Measurements from ENCODE around the gene C5orf63. TPM values are rescaled to one million over a fixed set of nuclear protein-coding genes. Genes with fewer than 3 reads are reported as not detected.

The C5orf63 gene
- total and polyA plus RNA-seq, 2 of the 13 experiments (the other 11 are each of a cell fraction or from before 2014, with no cell fraction given) = 7.9 to 8.8 TPM

GRCh38 chr5:127060470-127060985, 12.8 kb downstream of the C5orf63 start (continued):
- TF ChIP-seq KIAA2018 (CRISPR knock-in tag; IDR thresholded peaks at IDR 0.05; ENCODE audit: borderline replicate concordance) (no peak), TCF7 (IDR thresholded peaks at IDR 0.05; ENCODE audit: low read depth) (no peak), ZNF468 (CRISPR knock-in tag; IDR thresholded peaks at IDR 0.05) (no peak)

- ATAC-seq = no peak
- no TSS peak for BruUV-seq (replicated peaks)
- ChIA-PET CTCF (ENCODE audit: low intra/inter-chr PET ratio, low total read pairs) (no interaction called here), POLR2A (no interaction called here)
- Histone ChIP-seq H4K20me1 (ENCODE audit: insufficient read depth, low read length) (no peaks in the 10 kb centered on the region), H3K27me3 (ENCODE audit: control insufficient read depth in 1 of 2, insufficient read depth in 2 of 2, low read length in 2 of 2) (no peaks in the 10 kb centered on the region), H3K4me3 (replicated peaks in 1 of 3; ENCODE audit: insufficient read depth in 1 of 3, low read depth in 2 of 3, low read length in 3 of 3) (no peak overlapping the region), H3K4me2 (ENCODE audit: low read depth, low read length) (no peak overlapping the region), H3K79me2 (ENCODE audit: insufficient read depth, low read length) (no peaks in the 10 kb centered on the region), H2AFZ (ENCODE audit: low read length) (no peak overlapping the region), H3K27ac (ENCODE audit: extremely low read length, insufficient read depth, low read length) (no peak overlapping the region), H3K36me3 (replicated peaks in 1 of 2; ENCODE audit: control insufficient read depth in 1 of 2, insufficient read depth in 2 of 2, low read length in 2 of 2) (peaks cover 0 to 8% of the 10 kb centered on the region in 2 experiments; a peak in 2 of 5 replicates), H3K9ac (ENCODE audit: insufficient read depth, low read depth, low read length) (no peak overlapping the region), H3K4me1 (ENCODE audit: insufficient read depth, low read length) (no peaks in the 10 kb centered on the region), H3K9me3 (ENCODE audit: low read length) (no peaks in the 10 kb centered on the region)
- intact Hi-C loops (cut with micrococcal nuclease; ENCODE audit: unreplicated experiment) = no loop called here
- FAIRE-seq = no peak
- WGBS (ENCODE audit: low lambda C conversion rate) = 70% methylated on average over 2 of the region's 2 CpGs
- in situ Hi-C loops (cut with HindIII; ENCODE audit: extremely low pct_ligation_motif_present, low pct_unique_long_range_greater_than_20kb) = no loop called here
- no peak for DNase-seq (ENCODE audit: low spot score)
- no peak for TF ChIP-seq ZNF326 (CRISPR knock-in tag; IDR thresholded peaks at IDR 0.05; ENCODE audit: borderline replicate concordance)
- TF ChIP-seq IKZF1 (IDR thresholded peaks at IDR 0.05) = no peak
- no peak for TF ChIP-seq ZNF280D (CRISPR knock-in tag; IDR thresholded peaks at IDR 0.05)
- TF ChIP-seq ZFP90 (CRISPR knock-in tag; IDR thresholded peaks at IDR 0.05; ENCODE audit: borderline replicate concordance) = no peak
- no peak for TF ChIP-seq ZNF207 (IDR thresholded peaks at IDR 0.05; ENCODE audit: borderline replicate concordance)
These were observed 16.4 kb downstream of the C5orf63 start for GRCh38 chr5:127056896-127057295.
